Skeletal muscle tissue (tissue), 4 donors: Measurements from ENCODE around the gene TRIP11. TPM values are rescaled to one million over a fixed set of nuclear protein-coding genes. Genes with fewer than 3 reads are reported as not detected.

Experiments used
- H3K27ac ChIP-seq: one replicate; pipeline ENCODE4 v1.7.0; 2013; ENCODE audit warnings: mild to moderate bottlenecking, low read depth, low read length, inconsistent platforms
- H3K27me3 ChIP-seq, 3 donors: one replicate each; pipeline ENCODE4 v1.7.0; 2013; ENCODE audit warnings: low read length in 3 of 3; ENCODE audit not compliant: control insufficient read depth in 3 of 3, insufficient read depth in 3 of 3
- H3K36me3 ChIP-seq, 3 donors: one replicate each; pipeline ENCODE4 v1.7.0; 2013; ENCODE audit warnings: low read length in 3 of 3; ENCODE audit not compliant: control insufficient read depth in 3 of 3, insufficient read depth in 3 of 3
- H3K4me1 ChIP-seq, 3 donors: one replicate each; pipeline ENCODE4 v1.7.0; 2013; ENCODE audit warnings: low read length in 3 of 3, mild to moderate bottlenecking in 3 of 3; ENCODE audit not compliant: control insufficient read depth in 3 of 3, insufficient read depth in 3 of 3
- H3K4me3 ChIP-seq, 3 donors: one replicate each; pipeline ENCODE4 v1.7.0; 2013; ENCODE audit warnings: low read length in 3 of 3
- H3K9ac ChIP-seq, 3 donors: one replicate each; pipeline ENCODE4 v1.7.0; 2013; ENCODE audit warnings: low read length in 3 of 3, mild to moderate bottlenecking in 3 of 3, moderate library complexity in 2 of 3, low read depth in 1 of 3
- H3K9me3 ChIP-seq, 3 donors: one replicate each; pipeline ENCODE4 v1.7.0; 2013; ENCODE audit warnings: low read length in 3 of 3; ENCODE audit not compliant: control insufficient read depth in 3 of 3
- total RNA-seq: library from RNA; depleted of rRNA; stranded (reverse); fragments of >200 nt; gene quantifications from one replicate; pipeline ENCODE4 v1.2.3, GENCODE V29; 2014
- donor health status: Osteomylitis.

TRIP11 gene
- total RNA-seq, 1 donor from 2014 or later = 10.4 TPM

GRCh38 chr14:92014040-92014439 is 25.8 kb downstream of the TRIP11 start:
- peaks cover 28 to 46% (median 45%) of the 10 kb centered on the region in 3 donors for H3K36me3 ChIP-seq
- H3K9ac ChIP-seq = no peak overlapping the region
- no peak overlapping the region for H3K27ac ChIP-seq
- no peaks in the 10 kb centered on the region for H3K27me3 ChIP-seq
- H3K9me3 ChIP-seq = no peaks in the 10 kb centered on the region
- H3K4me3 ChIP-seq = no peak overlapping the region
- peaks cover 0 to 4% (median 0%) of the 10 kb centered on the region in 3 donors for H3K4me1 ChIP-seq

GRCh38 chr14:92012121-92012748 is 27.6 kb downstream of the TRIP11 start:
- Histone ChIP-seq H3K9ac (no peak overlapping the region), H3K4me3 (no peak overlapping the region), H3K36me3 (peaks cover 29 to 50% (median 47%) of the 10 kb centered on the region in 3 donors), H3K27me3 (no peaks in the 10 kb centered on the region), H3K4me1 (peaks cover 0 to 4% (median 0%) of the 10 kb centered on the region in 3 donors), H3K9me3 (no peaks in the 10 kb centered on the region), H3K27ac (no peak overlapping the region)

- no peak overlapping the region for H3K4me3 ChIP-seq
- H3K27ac ChIP-seq = no peak overlapping the region
- peaks cover 33 to 48% (median 45%) of the 10 kb centered on the region in 3 donors for H3K36me3 ChIP-seq
- peaks cover 0 to 4% (median 0%) of the 10 kb centered on the region in 3 donors for H3K4me1 ChIP-seq
- H3K9ac ChIP-seq = no peak overlapping the region
- H3K9me3 ChIP-seq = no peaks in the 10 kb centered on the region
- no peaks in the 10 kb centered on the region for H3K27me3 ChIP-seq
These were observed 29.2 kb downstream of the TRIP11 start for GRCh38 chr14:92010644-92011043.

- H3K27ac ChIP-seq = no peak overlapping the region
- H3K4me1 ChIP-seq = peaks cover 0 to 4% (median 0%) of the 10 kb centered on the region in 3 donors
- peaks cover 29 to 50% (median 43%) of the 10 kb centered on the region in 3 donors for H3K36me3 ChIP-seq
- H3K9me3 ChIP-seq = no peaks in the 10 kb centered on the region
- no peak overlapping the region for H3K9ac ChIP-seq
- H3K27me3 ChIP-seq = no peaks in the 10 kb centered on the region
- H3K4me3 ChIP-seq = no peak overlapping the region
These were observed 30.3 kb downstream of the TRIP11 start for GRCh38 chr14:92009604-92010003.

- no peak overlapping the region for H3K4me3 ChIP-seq
- H3K36me3 ChIP-seq = peaks cover 8 to 30% (median 21%) of the 10 kb centered on the region in 3 donors
- peaks cover 0 to 4% (median 0%) of the 10 kb centered on the region in 3 donors for H3K4me1 ChIP-seq
These were observed 34.8 kb downstream of the TRIP11 start for GRCh38 chr14:92005019-92005418.

GRCh38 chr14:92004062-92004461 is 35.8 kb downstream of the TRIP11 start:
- Histone ChIP-seq H3K9me3 (no peaks in the 10 kb centered on the region), H3K27me3 (no peaks in the 10 kb centered on the region), H3K9ac (no peak overlapping the region), H3K4me3 (no peak overlapping the region), H3K36me3 (peaks cover 8 to 27% (median 21%) of the 10 kb centered on the region in 3 donors), H3K27ac (no peak overlapping the region), H3K4me1 (no peaks in the 10 kb centered on the region)

More at GRCh38 chr14:92005019-92005418, 34.8 kb downstream of the TRIP11 start:
- no peak overlapping the region for H3K27ac ChIP-seq
- H3K27me3 ChIP-seq = no peaks in the 10 kb centered on the region
- H3K9ac ChIP-seq = no peak overlapping the region
- H3K9me3 ChIP-seq = no peaks in the 10 kb centered on the region

- no peaks in the 10 kb centered on the region for H3K27me3 ChIP-seq
- no peak overlapping the region for H3K9ac ChIP-seq
- H3K36me3 ChIP-seq = peaks cover 0 to 23% (median 17%) of the 10 kb centered on the region in 3 donors
- H3K4me3 ChIP-seq = no peak overlapping the region
- H3K9me3 ChIP-seq = no peaks in the 10 kb centered on the region
- H3K27ac ChIP-seq = no peak overlapping the region
- no peaks in the 10 kb centered on the region for H3K4me1 ChIP-seq
These were observed 40.9 kb downstream of the TRIP11 start for GRCh38 chr14:91998667-91999570.

GRCh38 chr14:91997492-91997891 is 42.4 kb downstream of the TRIP11 start:
- no peak overlapping the region for H3K27ac ChIP-seq
- H3K36me3 ChIP-seq = peaks cover 0 to 22% (median 21%) of the 10 kb centered on the region in 3 donors
- no peak overlapping the region for H3K4me3 ChIP-seq
- no peak overlapping the region for H3K9ac ChIP-seq
- no peaks in the 10 kb centered on the region for H3K27me3 ChIP-seq
- no peaks in the 10 kb centered on the region for H3K9me3 ChIP-seq
- H3K4me1 ChIP-seq = no peaks in the 10 kb centered on the region

GRCh38 chr14:91996948-91997371 is 42.9 kb downstream of the TRIP11 start:
- no peak overlapping the region for H3K9ac ChIP-seq
- H3K27me3 ChIP-seq = no peaks in the 10 kb centered on the region
- H3K36me3 ChIP-seq = peaks cover 3 to 27% (median 23%) of the 10 kb centered on the region in 3 donors
- H3K9me3 ChIP-seq = no peaks in the 10 kb centered on the region
- H3K4me1 ChIP-seq = no peaks in the 10 kb centered on the region
- H3K27ac ChIP-seq = no peak overlapping the region
- no peak overlapping the region for H3K4me3 ChIP-seq

GRCh38 chr14:91987192-91987591 is 52.7 kb downstream of the TRIP11 start:
- Histone ChIP-seq H3K27me3 (no peaks in the 10 kb centered on the region), H3K4me3 (no peak overlapping the region), H3K27ac (no peak overlapping the region), H3K9me3 (no peaks in the 10 kb centered on the region), H3K4me1 (peaks cover 0 to 3% (median 0%) of the 10 kb centered on the region in 3 donors), H3K9ac (no peak overlapping the region), H3K36me3 (peaks cover 17 to 43% (median 39%) of the 10 kb centered on the region in 3 donors)
